HepG2 (cell line): ENCODE data around the gene MXRA7. TPM values are rescaled to one million over a fixed set of nuclear protein-coding genes. Genes with fewer than 3 reads are reported as not detected.
A peak's percentile ranks its signal among the peaks of the same experiment; 100 is the strongest.

Experiments used
- ATAC-seq: fragments of 200-7000 bp; cut with Tn5 transposase; 3 replicates; pipeline ENCODE4 v1.9.1; 2020; ENCODE audit warnings: mild to moderate bottlenecking, moderate library complexity
- BruUV-seq: library from RNA; stranded (reverse); fragments of 400-500 nt; replicated peaks from 2 replicates; lab custom pipeline; 2021; lab: Mats Ljungman, UMichigan
- CTCF ChIA-PET: fragments of 300-600 bp; formaldehyde crosslinking; extraction: SDS; loops from one replicate; lab custom pipeline; 2021; ENCODE audit warnings: low total read pairs, inconsistent platforms, low intra/inter-chr PET ratio; lab: Yijun Ruan, JAX
- POLR2A ChIA-PET: fragments of 350-600 bp; sonication (Branson Sonifier 250); formaldehyde crosslinking; loops from one replicate; lab custom pipeline; 2020; ENCODE audit warnings: antibody characterized with exemption, inconsistent platforms; lab: Yijun Ruan, JAX
- DNase-seq: peaks from one replicate; pipeline ENCODE4 v3.0.0-alpha.2; 2015; ENCODE audit warnings: low spot score
- FAIRE-seq: peaks from 3 replicates; lab custom pipeline; 2011; peaks lifted over from hg19 to GRCh38; lab: Jason Lieb, UNC
- H2AFZ ChIP-seq: one replicate; pipeline ENCODE4 v1.6.1; 2011; ENCODE audit warnings: low read length, inconsistent platforms
- H3K27ac ChIP-seq: fragments of 300-600 bp; 3 replicates; pipeline ENCODE4 v1.8.0; 2011; ENCODE audit warnings: mixed run types, mild to moderate bottlenecking, mixed read lengths, low read length, inconsistent platforms; ENCODE audit not compliant: insufficient read depth; ENCODE audit errors: extremely low read length
- H3K27me3 ChIP-seq, 2 experiments: fragments of 200-600 bp in 1 of 2; 2 replicates in 1 of 2; 3 replicates in 1 of 2; pipeline versions ENCODE4 v1.6.0 to v1.8.0; 2011; ENCODE audit warnings: low read length in 2 of 2, mild to moderate bottlenecking in 2 of 2, moderate library complexity in 2 of 2, inconsistent platforms in 1 of 2; ENCODE audit not compliant: insufficient read depth in 2 of 2, control insufficient read depth in 1 of 2
- H3K36me3 ChIP-seq, 2 experiments: fragments of 200-600 bp in 1 of 2; replicated peaks in 1 of 2; 2 replicates in 1 of 2; 3 replicates in 1 of 2; pipeline versions ENCODE4 v1.5.1 to v1.8.0; 2011; ENCODE audit warnings: low read length in 2 of 2, inconsistent platforms in 1 of 2; ENCODE audit not compliant: insufficient read depth in 2 of 2, control insufficient read depth in 1 of 2
- H3K4me1 ChIP-seq: 2 replicates; pipeline ENCODE4 v1.5.1; 2012; ENCODE audit warnings: low read length, inconsistent platforms; ENCODE audit not compliant: insufficient read depth
- H3K4me2 ChIP-seq: 2 replicates; pipeline ENCODE4 v1.6.0; 2011; ENCODE audit warnings: low read depth, low read length, inconsistent platforms
- H3K4me3 ChIP-seq, 3 experiments: fragments of 200-600 bp in 1 of 3; sonication (generic), shearing (Covaris generic) in 1 of 3; replicated peaks in 1 of 3; 2 replicates each; pipeline ENCODE4 v1.5.1; 2011 to 2016; ENCODE audit warnings: low read length in 3 of 3, inconsistent platforms in 2 of 3, low read depth in 2 of 3, mild to moderate bottlenecking in 2 of 3, control low read depth in 1 of 3, mixed read lengths in 1 of 3; ENCODE audit not compliant: insufficient read depth in 1 of 3
- H3K79me2 ChIP-seq: one replicate; pipeline ENCODE4 v1.6.1; 2011; ENCODE audit warnings: low read length, inconsistent platforms; ENCODE audit not compliant: insufficient read depth
- H3K9ac ChIP-seq: 2 replicates; pipeline ENCODE4 v1.6.0; 2011; ENCODE audit warnings: mild to moderate bottlenecking, low read depth, low read length, inconsistent platforms; ENCODE audit not compliant: insufficient read depth
- H3K9me3 ChIP-seq: 2 replicates; pipeline ENCODE4 v1.5.1; 2012; ENCODE audit warnings: mild to moderate bottlenecking, low read length
- H4K20me1 ChIP-seq: 2 replicates; pipeline ENCODE4 v1.6.0; 2011; ENCODE audit warnings: inconsistent platforms, mild to moderate bottlenecking, low read length, moderate library complexity; ENCODE audit not compliant: insufficient read depth
- FOSL2 ChIP-seq: sonication (generic); formaldehyde crosslinking; IDR thresholded peaks from 2 replicates; pipeline ENCODE4 v1.4.0; 2020; ENCODE audit warnings: missing genetic modification reagents
- GRHL1 ChIP-seq: sonication (generic); formaldehyde crosslinking; conservative IDR thresholded peaks from 2 replicates; pipeline ENCODE4 v1.8.0; 2022; ENCODE audit warnings: missing genetic modification reagents
- KDM1A ChIP-seq: IDR thresholded peaks from 2 replicates; pipeline ENCODE4 v1.6.1; 2016; ENCODE audit warnings: missing compliant biosample characterization
- LCORL ChIP-seq, 2 experiments: fragments of 450-650 bp in 1 of 2; sonication (generic) in 1 of 2; formaldehyde crosslinking in 1 of 2; IDR thresholded peaks; 2 replicates each; pipeline versions ENCODE4 v1.5.0 to v1.6.1; 2017 to 2020; ENCODE audit warnings: antibody characterized with exemption in 1 of 2, missing genetic modification reagents in 1 of 2
- NR2F1 ChIP-seq, 2 experiments: fragments of 450-650 bp in 1 of 2; formaldehyde crosslinking in 1 of 2; IDR thresholded peaks; 2 replicates each; pipeline versions ENCODE4 v1.5.0 to v1.6.1; 2016 to 2020; ENCODE audit warnings: mild to moderate bottlenecking in 1 of 2, missing compliant biosample characterization in 1 of 2, missing genetic modification reagents in 1 of 2, moderate library complexity in 1 of 2
- NR2F6 ChIP-seq, 2 experiments: IDR thresholded peaks; 2 replicates each; pipeline ENCODE4 v1.6.1; 2016; ENCODE audit warnings: antibody characterized with exemption in 1 of 2, mild to moderate bottlenecking in 1 of 2
- ZBTB38 ChIP-seq: sonication (generic); formaldehyde crosslinking; IDR thresholded peaks from 2 replicates; pipeline ENCODE4 v1.5.1; 2020; ENCODE audit warnings: mild to moderate bottlenecking, missing genetic modification reagents
- ZFP36L1 ChIP-seq: sonication (generic); formaldehyde crosslinking; IDR thresholded peaks from 2 replicates; pipeline ENCODE4 v1.8.0; 2022; ENCODE audit warnings: mild to moderate bottlenecking, missing genetic modification reagents, moderate library complexity
- ZNF414 ChIP-seq: sonication (generic); formaldehyde crosslinking; IDR thresholded peaks from 2 replicates; pipeline ENCODE4 v1.5.0; 2020; ENCODE audit warnings: missing genetic modification reagents
- ZNF607 ChIP-seq: sonication (generic); formaldehyde crosslinking; IDR thresholded peaks from 2 replicates; pipeline ENCODE4 v1.5.1; 2020; ENCODE audit warnings: missing genetic modification reagents, mild to moderate bottlenecking, borderline replicate concordance
- WGBS: methylation state at CpG from one replicate; pipeline ENCODE4 v1.1.6; 2017; ENCODE audit warnings: low lambda C conversion rate; 5-methylcytosine and 5-hydroxymethylcytosine counted together
- in situ Hi-C: cut with HindIII; loops from 2 replicates; pipeline ENCODE4 v1.10.0; 2017; ENCODE audit warnings: low pct_unique_long_range_greater_than_20kb; ENCODE audit not compliant: extremely low pct_ligation_motif_present
- intact Hi-C: fragments of 100-400 bp; cut with micrococcal nuclease; formaldehyde crosslinking; loops from one replicate; pipeline ENCODE4 v1.10.0; 2022; ENCODE audit not compliant: unreplicated experiment
- polyA plus RNA-seq, 8 experiments: library from polyadenylated mRNA; depleted of rRNA in 3 of 8; stranded (reverse) in 7 of 8; unstranded in 1 of 8; fragments of >200 nt; fragmentation: Illumina TruSeq in 4 of 8; extraction: Trizol in 4 of 8; gene quantifications; 2 replicates each; pipeline versions ENCODE4 v1.2.1 to v1.2.3, GENCODE V29; 2011 to 2016; ENCODE audit warnings: low read depth in 4 of 8, missing spikeins in 1 of 8, mixed read lengths in 1 of 8; ENCODE audit not compliant: insufficient read depth in 1 of 8
- total RNA-seq, 5 experiments: library from RNA; depleted of rRNA; stranded (reverse); fragments of >200 nt; fragmentation: Illumina TruSeq; extraction: Trizol; gene quantifications; 2 replicates each; pipeline ENCODE4 v1.2.3, GENCODE V29; 2016; ENCODE audit warnings: low read depth in 1 of 5
- TF ChIP-seq, protein P1 (sequence below): sonication (generic); formaldehyde crosslinking; IDR thresholded peaks from 2 replicates; pipeline ENCODE4 v1.4.0; 2020; ENCODE audit warnings: missing genetic modification reagents
- TF ChIP-seq, protein P2 (sequence below): sonication (generic); formaldehyde crosslinking; IDR thresholded peaks from 2 replicates; pipeline ENCODE4 v1.4.0; 2020; ENCODE audit warnings: missing genetic modification reagents

Gene MXRA7
- total and polyA plus RNA-seq, 2 of the 13 experiments (the other 11 are each of a cell fraction or from before 2014, with no cell fraction given) = 44.8 to 112 TPM

DNA sequence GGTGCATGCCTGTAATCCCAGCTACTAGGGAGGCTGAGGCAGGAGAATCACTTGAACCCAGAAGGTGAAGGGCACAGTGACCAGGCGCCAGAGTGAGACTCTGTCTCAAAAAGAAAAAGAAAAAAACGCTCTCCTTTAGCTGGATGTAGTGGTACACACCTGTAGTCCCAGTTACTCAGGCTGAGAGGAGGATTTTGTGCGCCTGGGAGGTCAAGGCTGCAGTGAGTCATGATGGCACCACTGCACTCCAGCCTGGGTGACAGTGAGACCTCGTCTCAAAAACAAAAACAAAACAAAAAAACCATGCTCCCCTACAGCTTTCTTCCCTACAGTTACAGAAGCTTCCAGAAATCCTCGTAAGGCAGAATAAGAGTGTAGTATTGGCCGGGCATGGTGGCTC, 34.1 kb downstream of the MXRA7 start:
- Histone ChIP-seq H3K4me3 (no peak overlapping the region), H3K79me2 (no peaks in the 10 kb centered on the region), H3K36me3 (peaks cover 0 to 6% of the 10 kb centered on the region in 2 experiments; a peak in 1 of 5 replicates), H3K27ac (no peak overlapping the region), H3K4me1 (peaks cover 51% of the 10 kb centered on the region), H2AFZ (no peak overlapping the region), H3K4me2 (no peak overlapping the region), H4K20me1 (no peaks in the 10 kb centered on the region), H3K27me3 (no peaks in the 10 kb centered on the region; a peak in 1 of 5 replicates), H3K9ac (no peak overlapping the region), H3K9me3 (no peaks in the 10 kb centered on the region)
- in situ Hi-C loops (no loop called here), intact Hi-C loops (no loop called here)
- WGBS = 89% methylated on average over 6 of the region's 6 CpGs
- ChIA-PET CTCF (no interaction called here), POLR2A (no interaction called here)
- no TSS peak for BruUV-seq
- no peak for ATAC-seq
- FAIRE-seq = no peak
- DNase-seq = no peak
- TF ChIP-seq NR2F1 (CRISPR knock-in tag; IDR thresholded peaks at IDR 0.05) (0 out of 4 replicates have a peak, but pooled peaks of 1 of the 2 experiments have one; percentile 28), ZBTB38 (CRISPR knock-in tag) (peak; percentile 45; the same call in 1 of the 2 replicates), FOSL2 (CRISPR knock-in tag) (peak; percentile 38; the same call in 1 of the 2 replicates), NR2F6 (IDR thresholded peaks at IDR 0.05) (no peak), NR2F6 (CRISPR knock-in tag; IDR thresholded peaks at IDR 0.05) (peak; percentile 51; the same call in 1 of the 2 replicates), LCORL (IDR thresholded peaks at IDR 0.05) (no peak), LCORL (CRISPR knock-in tag; IDR thresholded peaks at IDR 0.05) (no peak)
- TF ChIP-seq, protein P1, sequence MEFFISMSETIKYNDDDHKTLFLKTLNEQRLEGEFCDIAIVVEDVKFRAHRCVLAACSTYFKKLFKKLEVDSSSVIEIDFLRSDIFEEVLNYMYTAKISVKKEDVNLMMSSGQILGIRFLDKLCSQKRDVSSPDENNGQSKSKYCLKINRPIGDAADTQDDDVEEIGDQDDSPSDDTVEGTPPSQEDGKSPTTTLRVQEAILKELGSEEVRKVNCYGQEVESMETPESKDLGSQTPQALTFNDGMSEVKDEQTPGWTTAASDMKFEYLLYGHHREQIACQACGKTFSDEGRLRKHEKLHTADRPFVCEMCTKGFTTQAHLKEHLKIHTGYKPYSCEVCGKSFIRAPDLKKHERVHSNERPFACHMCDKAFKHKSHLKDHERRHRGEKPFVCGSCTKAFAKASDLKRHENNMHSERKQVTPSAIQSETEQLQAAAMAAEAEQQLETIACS (CRISPR knock-in tag) = no peak
- TF ChIP-seq, all 625 proteins: peak for 4

GRCh38 chr17:76675648-76676047, 35.1 kb downstream of the MXRA7 start:
- ChIA-PET CTCF (no interaction called here), POLR2A (no interaction called here)
- Histone ChIP-seq H3K4me1 (peaks cover 52% of the 10 kb centered on the region), H4K20me1 (no peaks in the 10 kb centered on the region), H3K9ac (no peak overlapping the region), H3K27me3 (no peaks in the 10 kb centered on the region; a peak in 1 of 5 replicates), H3K9me3 (no peaks in the 10 kb centered on the region), H3K27ac (no peak overlapping the region), H3K4me2 (no peak overlapping the region), H2AFZ (no peak overlapping the region), H3K79me2 (no peaks in the 10 kb centered on the region), H3K36me3 (peaks cover 0 to 4% of the 10 kb centered on the region in 2 experiments; a peak in 1 of 5 replicates), H3K4me3 (no peak overlapping the region)
- DNase-seq = no peak
- WGBS = 95% methylated on average over 6 of the region's 6 CpGs
- in situ Hi-C loops (no loop called here), intact Hi-C loops (no loop called here)
- no peak for FAIRE-seq
- BruUV-seq = no TSS peak
- ATAC-seq = no peak
- TF ChIP-seq ZNF607 (CRISPR knock-in tag) = no peak
- TF ChIP-seq GRHL1 (CRISPR knock-in tag) = no peak
- no peak for TF ChIP-seq ZFP36L1
- TF ChIP-seq, protein P2, sequence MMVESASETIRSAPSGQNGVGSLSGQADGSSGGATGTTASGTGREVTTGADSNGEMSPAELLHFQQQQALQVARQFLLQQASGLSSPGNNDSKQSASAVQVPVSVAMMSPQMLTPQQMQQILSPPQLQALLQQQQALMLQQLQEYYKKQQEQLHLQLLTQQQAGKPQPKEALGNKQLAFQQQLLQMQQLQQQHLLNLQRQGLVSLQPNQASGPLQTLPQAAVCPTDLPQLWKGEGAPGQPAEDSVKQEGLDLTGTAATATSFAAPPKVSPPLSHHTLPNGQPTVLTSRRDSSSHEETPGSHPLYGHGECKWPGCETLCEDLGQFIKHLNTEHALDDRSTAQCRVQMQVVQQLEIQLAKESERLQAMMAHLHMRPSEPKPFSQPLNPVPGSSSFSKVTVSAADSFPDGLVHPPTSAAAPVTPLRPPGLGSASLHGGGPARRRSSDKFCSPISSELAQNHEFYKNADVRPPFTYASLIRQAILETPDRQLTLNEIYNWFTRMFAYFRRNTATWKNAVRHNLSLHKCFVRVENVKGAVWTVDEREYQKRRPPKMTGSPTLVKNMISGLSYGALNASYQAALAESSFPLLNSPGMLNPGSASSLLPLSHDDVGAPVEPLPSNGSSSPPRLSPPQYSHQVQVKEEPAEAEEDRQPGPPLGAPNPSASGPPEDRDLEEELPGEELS = no peak
- no peak for TF ChIP-seq ZNF414 (CRISPR knock-in tag)
- TF ChIP-seq KDM1A (CRISPR knock-in tag) = no peak
